GM18511 (cell line): Measurements from ENCODE around the gene HCRTR2.
"Not testable (repeated sequence)": the region's sequence is repeated elsewhere in the genome, so short reads cannot be mapped to it uniquely, and the experiment has no call there.

Experiments
- ATAC-seq: cut with Tn5 transposase; IDR thresholded peaks from one replicate; pipeline ENCODE4 v1.9.1; 2021; ENCODE audit warnings: mild to moderate bottlenecking, moderate library complexity; ENCODE audit not compliant: unreplicated experiment

HCRTR2 gene

GRCh38 chr6:55174211-55175026 is at the start of gene HCRTR2:
Gene HCRTR2 (plus strand): TSS chr6:55174515. CDS start chr6:55174588, 73 bp downstream.
- no peak for ATAC-seq

- no peak for ATAC-seq
Measured at GRCh38 chr6:55130806-55131324, 43.5 kb upstream of the HCRTR2 start.

- ATAC-seq, result no peak
Measured at GRCh38 chr6:55131616-55132015, 42.7 kb upstream of the HCRTR2 start.

- ATAC-seq, result no peak
Measured at GRCh38 chr6:55136916-55137315, 37.4 kb upstream of the HCRTR2 start.

- ATAC-seq, result no peak
Measured at GRCh38 chr6:55137929-55138693, 36.2 kb upstream of the HCRTR2 start.

- ATAC-seq, result no peak
Measured at GRCh38 chr6:55141611-55142010, 32.7 kb upstream of the HCRTR2 start.

- ATAC-seq, result no peak
Measured at GRCh38 chr6:55142610-55143009, 31.7 kb upstream of the HCRTR2 start.

GRCh38 chr6:55153284-55153683 is 21.0 kb upstream of the HCRTR2 start:
- ATAC-seq, result no peak

- ATAC-seq, result not testable (repeated sequence)
Measured at GRCh38 chr6:55158784-55159183, 15.5 kb upstream of the HCRTR2 start.

GRCh38 chr6:55167860-55168259 is 6.5 kb upstream of the HCRTR2 start:
- ATAC-seq, result no peak

- ATAC-seq, result no peak
Measured at GRCh38 chr6:55175078-55176049, 1.0 kb downstream of the HCRTR2 start.

- no peak for ATAC-seq
Measured at GRCh38 chr6:55176958-55177357, 2.6 kb downstream of the HCRTR2 start.

- no peak for ATAC-seq
Measured at GRCh38 chr6:55180258-55180657, 5.9 kb downstream of the HCRTR2 start.

GRCh38 chr6:55182016-55182650 is 7.8 kb downstream of the HCRTR2 start:
- no peak for ATAC-seq

GRCh38 chr6:55184782-55185530 is 10.6 kb downstream of the HCRTR2 start:
- ATAC-seq, result no peak

- ATAC-seq, result no peak
Measured at GRCh38 chr6:55198715-55199114, 24.4 kb downstream of the HCRTR2 start.

GRCh38 chr6:55199239-55199638 is 24.9 kb downstream of the HCRTR2 start:
- ATAC-seq, result no peak

GRCh38 chr6:55208478-55209458 is 34.5 kb downstream of the HCRTR2 start:
- ATAC-seq, result no peak
